HepG2 (cell line): Measurements from ENCODE around the gene SLC35A3. TPM values are rescaled to one million over a fixed set of nuclear protein-coding genes. Genes with fewer than 3 reads are reported as not detected.

Experiments
- ATAC-seq: fragments of 200-7000 bp; cut with Tn5 transposase; 3 replicates; pipeline ENCODE4 v1.9.1; 2020; ENCODE audit warnings: mild to moderate bottlenecking, moderate library complexity
- BruUV-seq: library from RNA; stranded (reverse); fragments of 400-500 nt; replicated peaks from 2 replicates; lab custom pipeline; 2021; lab: Mats Ljungman, UMichigan
- CTCF ChIA-PET: fragments of 300-600 bp; formaldehyde crosslinking; extraction: SDS; loops from one replicate; lab custom pipeline; 2021; ENCODE audit warnings: low total read pairs, inconsistent platforms, low intra/inter-chr PET ratio; lab: Yijun Ruan, JAX
- POLR2A ChIA-PET: fragments of 350-600 bp; sonication (Branson Sonifier 250); formaldehyde crosslinking; loops from one replicate; lab custom pipeline; 2020; ENCODE audit warnings: antibody characterized with exemption, inconsistent platforms; lab: Yijun Ruan, JAX
- DNase-seq: peaks from one replicate; pipeline ENCODE4 v3.0.0-alpha.2; 2015; ENCODE audit warnings: low spot score
- FAIRE-seq: peaks from 3 replicates; lab custom pipeline; 2011; peaks lifted over from hg19 to GRCh38; lab: Jason Lieb, UNC
- H2AFZ ChIP-seq: one replicate; pipeline ENCODE4 v1.6.1; 2011; ENCODE audit warnings: low read length, inconsistent platforms
- H3K27ac ChIP-seq: fragments of 300-600 bp; 3 replicates; pipeline ENCODE4 v1.8.0; 2011; ENCODE audit warnings: mixed run types, mild to moderate bottlenecking, mixed read lengths, low read length, inconsistent platforms; ENCODE audit not compliant: insufficient read depth; ENCODE audit errors: extremely low read length
- H3K27me3 ChIP-seq, 2 experiments: fragments of 200-600 bp in 1 of 2; 2 replicates in 1 of 2; 3 replicates in 1 of 2; pipeline versions ENCODE4 v1.6.0 to v1.8.0; 2011; ENCODE audit warnings: low read length in 2 of 2, mild to moderate bottlenecking in 2 of 2, moderate library complexity in 2 of 2, inconsistent platforms in 1 of 2; ENCODE audit not compliant: insufficient read depth in 2 of 2, control insufficient read depth in 1 of 2
- H3K36me3 ChIP-seq, 2 experiments: fragments of 200-600 bp in 1 of 2; replicated peaks in 1 of 2; 2 replicates in 1 of 2; 3 replicates in 1 of 2; pipeline versions ENCODE4 v1.5.1 to v1.8.0; 2011; ENCODE audit warnings: low read length in 2 of 2, inconsistent platforms in 1 of 2; ENCODE audit not compliant: insufficient read depth in 2 of 2, control insufficient read depth in 1 of 2
- H3K4me1 ChIP-seq: 2 replicates; pipeline ENCODE4 v1.5.1; 2012; ENCODE audit warnings: low read length, inconsistent platforms; ENCODE audit not compliant: insufficient read depth
- H3K4me2 ChIP-seq: 2 replicates; pipeline ENCODE4 v1.6.0; 2011; ENCODE audit warnings: low read depth, low read length, inconsistent platforms
- H3K4me3 ChIP-seq, 3 experiments: fragments of 200-600 bp in 1 of 3; sonication (generic), shearing (Covaris generic) in 1 of 3; replicated peaks in 1 of 3; 2 replicates each; pipeline ENCODE4 v1.5.1; 2011 to 2016; ENCODE audit warnings: low read length in 3 of 3, inconsistent platforms in 2 of 3, low read depth in 2 of 3, mild to moderate bottlenecking in 2 of 3, control low read depth in 1 of 3, mixed read lengths in 1 of 3; ENCODE audit not compliant: insufficient read depth in 1 of 3
- H3K79me2 ChIP-seq: one replicate; pipeline ENCODE4 v1.6.1; 2011; ENCODE audit warnings: low read length, inconsistent platforms; ENCODE audit not compliant: insufficient read depth
- H3K9ac ChIP-seq: 2 replicates; pipeline ENCODE4 v1.6.0; 2011; ENCODE audit warnings: mild to moderate bottlenecking, low read depth, low read length, inconsistent platforms; ENCODE audit not compliant: insufficient read depth
- H3K9me3 ChIP-seq: 2 replicates; pipeline ENCODE4 v1.5.1; 2012; ENCODE audit warnings: mild to moderate bottlenecking, low read length
- H4K20me1 ChIP-seq: 2 replicates; pipeline ENCODE4 v1.6.0; 2011; ENCODE audit warnings: inconsistent platforms, mild to moderate bottlenecking, low read length, moderate library complexity; ENCODE audit not compliant: insufficient read depth
- ATF4 ChIP-seq, 2 experiments: fragments of 450-650 bp in 1 of 2; sonication (generic) in 1 of 2; formaldehyde crosslinking; IDR thresholded peaks; 2 replicates each; pipeline versions ENCODE4 v1.5.0 to v1.8.0; 2020 to 2022; ENCODE audit warnings: mild to moderate bottlenecking in 1 of 2, missing genetic modification reagents in 1 of 2
- ELF3 ChIP-seq: IDR thresholded peaks from 2 replicates; pipeline ENCODE4 v1.6.1; 2016; ENCODE audit warnings: missing genetic modification reagents, missing compliant biosample characterization
- RORA ChIP-seq: sonication (generic); formaldehyde crosslinking; IDR thresholded peaks from 2 replicates; pipeline ENCODE4 v1.5.0; 2020; ENCODE audit warnings: mild to moderate bottlenecking, missing genetic modification reagents, moderate library complexity
- ZNF652 ChIP-seq: IDR thresholded peaks from 2 replicates; pipeline ENCODE4 v1.6.1; 2016; ENCODE audit warnings: low read depth, borderline replicate concordance
- ZNF768 ChIP-seq: sonication (generic); formaldehyde crosslinking; IDR thresholded peaks from 2 replicates; pipeline ENCODE4 v1.4.0; 2020; ENCODE audit warnings: missing genetic modification reagents
- ZNF775 ChIP-seq: sonication (generic); formaldehyde crosslinking; IDR thresholded peaks from 2 replicates; pipeline ENCODE4 v1.4.0; 2020; ENCODE audit warnings: missing genetic modification reagents, mild to moderate bottlenecking, moderate library complexity, borderline replicate concordance
- WGBS: methylation state at CpG from one replicate; pipeline ENCODE4 v1.1.6; 2017; ENCODE audit warnings: low lambda C conversion rate; 5-methylcytosine and 5-hydroxymethylcytosine counted together
- in situ Hi-C: cut with HindIII; loops from 2 replicates; pipeline ENCODE4 v1.10.0; 2017; ENCODE audit warnings: low pct_unique_long_range_greater_than_20kb; ENCODE audit not compliant: extremely low pct_ligation_motif_present
- intact Hi-C: fragments of 100-400 bp; cut with micrococcal nuclease; formaldehyde crosslinking; loops from one replicate; pipeline ENCODE4 v1.10.0; 2022; ENCODE audit not compliant: unreplicated experiment
- polyA plus RNA-seq, 8 experiments: library from polyadenylated mRNA; depleted of rRNA in 3 of 8; stranded (reverse) in 7 of 8; unstranded in 1 of 8; fragments of >200 nt; fragmentation: Illumina TruSeq in 4 of 8; extraction: Trizol in 4 of 8; gene quantifications; 2 replicates each; pipeline versions ENCODE4 v1.2.1 to v1.2.3, GENCODE V29; 2011 to 2016; ENCODE audit warnings: low read depth in 4 of 8, missing spikeins in 1 of 8, mixed read lengths in 1 of 8; ENCODE audit not compliant: insufficient read depth in 1 of 8
- total RNA-seq, 5 experiments: library from RNA; depleted of rRNA; stranded (reverse); fragments of >200 nt; fragmentation: Illumina TruSeq; extraction: Trizol; gene quantifications; 2 replicates each; pipeline ENCODE4 v1.2.3, GENCODE V29; 2016; ENCODE audit warnings: low read depth in 1 of 5
- TF ChIP-seq, protein P1 (sequence below): sonication (generic); formaldehyde crosslinking; IDR thresholded peaks from 2 replicates; pipeline ENCODE4 v1.4.0; 2020; ENCODE audit warnings: mild to moderate bottlenecking, missing genetic modification reagents

The SLC35A3 gene
- total and polyA plus RNA-seq, 2 of the 13 experiments (the other 11 are each of a cell fraction or from before 2014, with no cell fraction given): 11.2 to 24.9 TPM

GRCh38 chr1:100070201-100070939 is 100.6 kb downstream of the SLC35A3 start:
- intact Hi-C loops (no loop called here), in situ Hi-C loops (no loop called here)
- over 99% methylated on average over 5 of the region's 5 CpGs for WGBS
- DNase-seq: no peak
- Histone ChIP-seq H3K4me2 (no peak overlapping the region), H3K27me3 (no peaks in the 10 kb centered on the region), H3K9ac (no peak overlapping the region), H3K4me3 (no peak overlapping the region), H2AFZ (no peak overlapping the region), H4K20me1 (no peaks in the 10 kb centered on the region), H3K4me1 (no peaks in the 10 kb centered on the region), H3K9me3 (no peaks in the 10 kb centered on the region), H3K79me2 (peaks cover 3% of the 10 kb centered on the region), H3K36me3 (peaks cover 16 to 74% of the 10 kb centered on the region in 2 experiments), H3K27ac (no peak overlapping the region)
- FAIRE-seq: no peak
- BruUV-seq: no TSS peak
- POLR2A ChIA-PET: no interaction called here
- no peak for TF ChIP-seq ZNF775 (CRISPR knock-in tag)
- no peak for TF ChIP-seq ATF4 (CRISPR knock-in tag; IDR thresholded peaks at IDR 0.05)
- TF ChIP-seq ZNF768 (CRISPR knock-in tag): no peak
- TF ChIP-seq RORA (CRISPR knock-in tag): no peak
- no peak for TF ChIP-seq ELF3
- TF ChIP-seq, protein P1, sequence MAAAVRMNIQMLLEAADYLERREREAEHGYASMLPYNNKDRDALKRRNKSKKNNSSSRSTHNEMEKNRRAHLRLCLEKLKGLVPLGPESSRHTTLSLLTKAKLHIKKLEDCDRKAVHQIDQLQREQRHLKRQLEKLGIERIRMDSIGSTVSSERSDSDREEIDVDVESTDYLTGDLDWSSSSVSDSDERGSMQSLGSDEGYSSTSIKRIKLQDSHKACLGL (CRISPR knock-in tag): no peak
- TF ChIP-seq ZNF652 (CRISPR knock-in tag): no peak
- no peak for ATAC-seq
- CTCF ChIA-PET: no interaction called here
